ENCODE data around the gene COL11A1. TPM values are rescaled to one million over a fixed set of nuclear protein-coding genes. Genes with fewer than 3 reads are reported as not detected.

COL11A1 gene
- total RNA-seq, 4 donors from 2014 or later, result not detected

GRCh38 chr1:103120981-103121380, 12.7 kb upstream of the COL11A1 start:
- H3K4me3 ChIP-seq, result no peak overlapping the region
- TF ChIP-seq, protein P1, sequence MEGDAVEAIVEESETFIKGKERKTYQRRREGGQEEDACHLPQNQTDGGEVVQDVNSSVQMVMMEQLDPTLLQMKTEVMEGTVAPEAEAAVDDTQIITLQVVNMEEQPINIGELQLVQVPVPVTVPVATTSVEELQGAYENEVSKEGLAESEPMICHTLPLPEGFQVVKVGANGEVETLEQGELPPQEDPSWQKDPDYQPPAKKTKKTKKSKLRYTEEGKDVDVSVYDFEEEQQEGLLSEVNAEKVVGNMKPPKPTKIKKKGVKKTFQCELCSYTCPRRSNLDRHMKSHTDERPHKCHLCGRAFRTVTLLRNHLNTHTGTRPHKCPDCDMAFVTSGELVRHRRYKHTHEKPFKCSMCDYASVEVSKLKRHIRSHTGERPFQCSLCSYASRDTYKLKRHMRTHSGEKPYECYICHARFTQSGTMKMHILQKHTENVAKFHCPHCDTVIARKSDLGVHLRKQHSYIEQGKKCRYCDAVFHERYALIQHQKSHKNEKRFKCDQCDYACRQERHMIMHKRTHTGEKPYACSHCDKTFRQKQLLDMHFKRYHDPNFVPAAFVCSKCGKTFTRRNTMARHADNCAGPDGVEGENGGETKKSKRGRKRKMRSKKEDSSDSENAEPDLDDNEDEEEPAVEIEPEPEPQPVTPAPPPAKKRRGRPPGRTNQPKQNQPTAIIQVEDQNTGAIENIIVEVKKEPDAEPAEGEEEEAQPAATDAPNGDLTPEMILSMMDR (IDR thresholded peaks at IDR 0.05), result no peak
- TF ChIP-seq POLR2A (IDR thresholded peaks at IDR 0.05), result no peak
- no peaks in the 10 kb centered on the region for H3K9me3 ChIP-seq
- no peaks in the 10 kb centered on the region for H3K4me1 ChIP-seq
- no peaks in the 10 kb centered on the region for H3K36me3 ChIP-seq
- intact Hi-C loops (cut with DNase I), result no loop called here
- DNase-seq, result no peak
- 46 to 56% methylated on average over 2 of the region's 2 CpGs for WGBS, 2 donors
- no peak overlapping the region for H3K27ac ChIP-seq
- no peaks in the 10 kb centered on the region for H3K27me3 ChIP-seq

GRCh38 chr1:103112546-103112945, 4.2 kb upstream of the COL11A1 start:
- H3K27me3 ChIP-seq, result peaks cover 0 to 16% (median 2%) of the 10 kb centered on the region in 4 donors
- peaks cover 6 to 13% (median 11%) of the 10 kb centered on the region in 3 donors for H3K4me1 ChIP-seq
- no peak for DNase-seq
- no peak overlapping the region for H3K4me3 ChIP-seq
- no peaks in the 10 kb centered on the region for H3K9me3 ChIP-seq
- H3K27ac ChIP-seq, result no peak overlapping the region
- intact Hi-C loops (cut with DNase I), result no loop called here
- no peaks in the 10 kb centered on the region for H3K36me3 ChIP-seq
- TF ChIP-seq, protein P1 (IDR thresholded peaks at IDR 0.05), result no peak
- TF ChIP-seq POLR2A (IDR thresholded peaks at IDR 0.05), result no peak

- Histone ChIP-seq H3K27ac (no peak overlapping the region), H3K4me3 (no peak overlapping the region), H3K4me1 (peaks cover 8 to 19% (median 11%) of the 10 kb centered on the region in 3 donors), H3K27me3 (peaks cover 0 to 22% (median 2%) of the 10 kb centered on the region in 4 donors), H3K9me3 (no peaks in the 10 kb centered on the region), H3K36me3 (no peaks in the 10 kb centered on the region)
- WGBS, 2 donors, result 59 to 74% methylated on average over 1 of the region's 1 CpG
- TF ChIP-seq, protein P1 (IDR thresholded peaks at IDR 0.05), result no peak
- no peak for DNase-seq
- intact Hi-C loops (cut with DNase I), result no loop called here
These were observed 3.6 kb upstream of the COL11A1 start for GRCh38 chr1:103111926-103112325.

- Histone ChIP-seq H3K9me3 (no peaks in the 10 kb centered on the region), H3K36me3 (no peaks in the 10 kb centered on the region), H3K4me1 (peaks cover 13 to 25% (median 15%) of the 10 kb centered on the region in 3 donors), H3K4me3 (no peak overlapping the region), H3K27ac (no peak overlapping the region), H3K27me3 (peaks cover 0 to 25% (median 5%) of the 10 kb centered on the region in 4 donors)
- intact Hi-C loops (cut with DNase I), result no loop called here
- DNase-seq, result no peak
- 0% methylated on average over 1 of the region's 1 CpG; no CpG with 5 or more reads in 1 of the 2 donors for WGBS, 2 donors
- TF ChIP-seq, protein P1 (IDR thresholded peaks at IDR 0.05), result no peak
- TF ChIP-seq POLR2A (IDR thresholded peaks at IDR 0.05), result no peak
These were observed 2.4 kb upstream of the COL11A1 start for GRCh38 chr1:103110701-103111100.

GRCh38 chr1:103109311-103109920, 1.1 kb upstream of the COL11A1 start:
- Histone ChIP-seq H3K4me1 (peaks cover 13 to 25% (median 15%) of the 10 kb centered on the region in 3 donors), H3K36me3 (no peaks in the 10 kb centered on the region), H3K9me3 (no peaks in the 10 kb centered on the region), H3K27me3 (peaks cover 0 to 25% (median 5%) of the 10 kb centered on the region in 4 donors), H3K4me3 (no peak overlapping the region), H3K27ac (no peak overlapping the region)
- WGBS, 2 donors, result 73% methylated on average over 6 of the region's 6 CpGs
- no peak for TF ChIP-seq POLR2A (IDR thresholded peaks at IDR 0.05)
- TF ChIP-seq, protein P1 (IDR thresholded peaks at IDR 0.05), result no peak
- DNase-seq, result no peak
- intact Hi-C loops (cut with DNase I), result no loop called here

All from esophagus squamous epithelium (tissue), 5 donors.